T-helper 2 cell (primary cell): ENCODE results near the gene WDR75.
A peak's percentile ranks its signal among the peaks of the same experiment; 100 is the strongest.
"Not testable (repeated sequence)": the region's sequence is repeated elsewhere in the genome, so short reads cannot be mapped to it uniquely, and the experiment has no call there.

Experiments used
- DNase-seq, 5 experiments: peaks; one replicate each; pipeline versions ENCODE4 v3.0.0 to v3.0.0-alpha.2; 2012 to 2022

WDR75 gene

GRCh38 chr2:189441709-189442074 lies 418 bp downstream of the WDR75 start:
- no peak for DNase-seq

DNA sequence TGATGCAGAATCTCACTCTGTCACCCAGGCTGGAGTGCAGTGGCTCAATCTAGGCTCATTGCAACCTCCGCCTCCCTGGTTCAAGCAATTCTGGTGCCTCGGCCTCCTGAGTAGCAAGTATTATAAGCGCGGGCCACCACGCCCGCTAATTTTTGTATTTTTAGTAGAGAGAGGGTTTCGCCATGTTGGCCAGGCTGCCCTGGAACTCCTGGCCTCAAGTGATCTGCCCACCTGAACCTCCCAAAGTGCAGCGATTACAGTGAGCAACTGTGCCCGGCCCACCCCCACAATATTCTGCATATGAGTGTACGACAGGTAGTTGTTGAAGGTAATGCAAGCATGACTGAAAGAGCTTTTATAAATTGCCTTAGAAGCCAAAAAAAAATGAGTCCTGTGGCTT lies 1.2 kb downstream of the WDR75 start:
- DNase-seq, result peak in 1 of 5 experiments; percentile 16

DNA sequence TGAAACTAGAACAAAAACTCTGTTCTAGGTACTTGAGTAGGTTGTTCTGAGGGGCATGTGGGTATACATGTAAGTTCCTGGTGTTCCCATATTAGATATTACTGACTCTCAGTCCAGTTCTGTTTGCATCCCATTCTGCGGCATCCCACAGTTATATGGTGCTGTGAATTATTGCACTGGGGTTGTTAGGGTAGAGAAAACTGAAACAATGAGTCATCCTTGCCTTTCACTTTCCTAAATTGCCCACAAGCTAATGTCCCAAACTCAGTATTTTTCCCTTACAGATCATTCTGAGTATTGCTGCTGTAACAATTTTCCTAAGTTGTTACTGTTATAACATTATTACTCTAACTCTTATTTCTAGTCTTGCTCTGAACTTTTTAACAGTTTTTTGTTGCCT lies 3.0 kb downstream of the WDR75 start:
- DNase-seq, result peak in 1 of 5 experiments; percentile 29

GRCh38 chr2:189446780-189447179 lies 5.5 kb downstream of the WDR75 start:
- no peak for DNase-seq

DNA sequence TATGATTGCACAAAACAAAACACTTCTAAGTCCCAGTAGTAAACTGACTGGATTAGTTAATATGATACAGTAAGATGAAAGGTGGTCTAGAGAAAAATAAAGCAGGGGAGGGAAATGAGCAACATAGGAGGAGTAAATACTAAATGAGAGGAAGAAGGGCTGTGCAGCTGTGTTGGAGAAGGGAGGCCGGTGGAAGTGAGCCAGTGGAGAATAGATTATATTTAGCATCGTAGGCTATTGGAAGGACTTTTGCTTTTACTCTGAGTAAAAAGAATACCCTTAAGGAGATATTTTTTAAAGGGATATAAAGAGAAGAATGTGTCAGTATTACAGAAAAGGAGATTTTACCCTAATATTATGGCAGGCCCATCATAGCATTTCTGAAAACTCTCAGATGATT lies 12.7 kb downstream of the WDR75 start:
- DNase-seq, result no peak

- DNase-seq, result no peak
These were observed 23.8 kb downstream of the WDR75 start for GRCh38 chr2:189465076-189465475.

DNA sequence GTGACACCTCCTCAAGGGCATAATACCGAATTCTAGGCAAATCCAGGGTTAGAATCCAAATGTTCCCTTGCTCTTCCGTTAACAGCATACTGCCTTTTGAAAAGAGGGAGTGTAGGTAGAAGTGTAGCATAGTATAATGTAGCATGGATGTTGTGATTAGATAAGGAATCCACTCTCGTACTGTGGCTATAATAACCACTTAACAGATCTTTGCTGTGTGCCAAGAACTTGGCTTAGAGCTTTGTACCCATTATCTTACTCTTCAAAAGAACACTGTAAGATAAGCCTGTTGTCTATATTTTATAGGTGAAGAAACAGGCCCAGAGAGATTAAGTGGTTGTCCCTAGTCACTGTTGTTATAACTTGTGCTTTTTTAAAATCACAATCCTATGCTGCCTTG lies 24.2 kb downstream of the WDR75 start:
- DNase-seq, result peak in 1 of 5 experiments; percentile 21

DNA sequence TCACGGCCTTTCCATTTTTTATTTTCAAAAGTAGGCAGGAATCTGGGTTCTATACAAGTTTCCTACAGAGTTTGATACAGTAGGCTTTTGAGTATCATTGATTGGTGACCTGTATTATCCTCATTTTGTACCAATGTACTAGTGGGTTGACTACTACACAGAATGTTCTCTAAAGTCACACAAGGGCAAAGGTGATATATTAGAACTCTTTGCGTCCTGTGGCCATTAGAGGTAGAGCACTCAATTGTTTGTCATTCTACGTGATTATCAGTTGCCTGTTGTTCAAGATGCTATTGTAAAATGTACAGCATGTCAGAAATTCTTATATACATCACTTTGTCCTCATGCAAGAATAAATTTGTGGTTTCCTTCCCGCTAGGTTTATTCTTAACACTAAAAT lies 24.8 kb downstream of the WDR75 start:
- no peak for DNase-seq

GRCh38 chr2:189466656-189467055 lies 25.4 kb downstream of the WDR75 start:
- DNase-seq, result peak in 1 of 5 experiments; percentile 70

- DNase-seq, result no peak
These were observed 25.9 kb downstream of the WDR75 start for GRCh38 chr2:189467160-189467559.

- DNase-seq, result no peak
These were observed 26.3 kb downstream of the WDR75 start for GRCh38 chr2:189467593-189467992.

DNA sequence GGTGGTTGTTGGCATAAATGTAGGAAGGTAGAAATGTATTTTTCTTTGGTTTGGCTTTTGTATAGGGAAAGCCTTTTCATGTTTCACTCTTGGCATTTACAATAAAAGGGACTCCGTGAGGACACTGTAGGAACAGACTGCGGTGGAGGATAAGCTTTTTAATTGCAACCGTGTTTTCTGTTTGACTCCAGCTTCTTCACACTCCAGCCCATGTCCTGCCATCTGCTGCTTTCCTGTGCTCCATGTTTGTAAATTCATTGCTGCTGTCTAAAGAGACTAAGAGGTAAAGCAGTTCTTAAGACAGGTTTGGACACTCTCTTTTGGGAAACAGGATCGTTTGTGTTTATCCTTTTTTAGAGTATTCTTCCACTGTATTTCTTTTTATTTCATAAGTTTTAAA lies 33.3 kb downstream of the WDR75 start:
- no peak for DNase-seq

GRCh38 chr2:189477756-189478155 lies 36.5 kb downstream of the WDR75 start:
- no peak for DNase-seq

GRCh38 chr2:189478289-189478688 lies 37.0 kb downstream of the WDR75 start:
- DNase-seq, result not testable (repeated sequence)

- no peak for DNase-seq
These were observed 39.8 kb downstream of the WDR75 start for GRCh38 chr2:189481071-189481470.

DNA sequence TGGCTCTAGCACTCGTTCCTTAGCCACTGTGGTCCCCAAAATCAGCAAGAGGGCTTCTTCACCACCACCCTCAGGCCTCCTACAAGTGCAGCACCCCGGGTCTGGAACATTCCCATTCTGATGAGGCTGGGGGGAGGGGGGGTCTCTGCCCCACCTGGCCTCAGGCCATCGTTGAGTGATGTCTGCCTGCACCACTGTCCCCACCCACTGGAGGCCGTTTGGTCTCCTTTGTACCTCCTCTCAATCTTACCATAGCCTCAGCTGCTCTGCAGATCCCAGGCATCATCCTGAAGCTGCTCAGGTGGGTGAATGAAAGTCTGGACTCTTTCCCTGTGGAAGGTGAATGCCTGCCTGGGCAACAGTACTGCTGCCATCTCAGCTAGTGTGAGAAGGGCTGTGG lies 42.3 kb downstream of the WDR75 start:
- no peak for DNase-seq

- no peak for DNase-seq
These were observed 42.9 kb downstream of the WDR75 start for GRCh38 chr2:189483980-189484740.

GRCh38 chr2:189485146-189485545 lies 43.9 kb downstream of the WDR75 start:
- DNase-seq, result no peak

- DNase-seq, result no peak
These were observed 45.0 kb downstream of the WDR75 start for GRCh38 chr2:189486237-189486770.

GRCh38 chr2:189487283-189488007 lies 46.2 kb downstream of the WDR75 start:
- DNase-seq, result no peak

DNA sequence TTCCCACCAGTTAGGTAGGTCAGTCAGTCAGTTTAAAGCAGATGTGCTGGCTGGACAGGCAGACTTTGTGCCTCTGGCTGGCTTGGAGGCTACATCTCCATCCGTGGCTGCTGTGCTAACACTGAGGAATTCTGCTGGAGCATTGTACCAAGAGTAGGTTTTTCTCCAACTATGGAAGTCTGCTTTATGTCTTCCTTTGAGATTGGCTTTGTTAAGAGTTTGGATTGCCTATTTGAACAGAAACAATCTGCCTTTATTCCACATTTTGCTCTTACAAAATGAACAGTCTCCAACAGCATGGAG lies 46.7 kb downstream of the WDR75 start:
- no peak for DNase-seq

- no peak for DNase-seq
These were observed 51.2 kb downstream of the WDR75 start for GRCh38 chr2:189492451-189492850.

GRCh38 chr2:189498205-189498604 lies 56.9 kb downstream of the WDR75 start:
- DNase-seq, result no peak

DNA sequence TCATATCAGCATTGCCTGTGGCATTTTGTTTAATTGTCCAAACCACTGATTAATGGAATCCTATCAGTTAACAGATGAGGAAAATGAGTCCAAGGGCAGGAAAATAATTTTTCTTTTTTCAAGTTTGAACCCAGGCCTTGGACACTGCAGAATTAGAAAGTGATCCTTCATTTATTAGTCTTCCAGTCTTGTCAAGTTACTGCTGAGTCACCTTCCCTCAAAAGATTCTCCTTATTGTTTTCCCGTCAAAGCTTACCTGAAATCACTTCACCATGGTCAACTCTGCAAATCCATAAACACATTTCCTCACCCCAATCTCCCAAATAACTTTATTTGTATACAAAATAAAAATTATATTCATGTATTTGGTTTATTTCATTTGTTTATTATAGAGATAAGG lies 57.9 kb downstream of the WDR75 start:
- no peak for DNase-seq
